Activated T-helper 9 cell treated with anti-CD3 and anti-CD28 coated beads, Interleukin-2, amount 50 U/mL, for 16 hours (primary cell): ENCODE results near the gene ADAM21.
"Not testable (repeated sequence)": the region's sequence is repeated elsewhere in the genome, so short reads cannot be mapped to it uniquely, and the experiment has no call there.

ENCODE experiments used
- DNase-seq: peaks from one replicate; pipeline ENCODE4 v3.0.0-alpha.2; 2020; ENCODE audit warnings: low read depth

The ADAM21 gene

DNA sequence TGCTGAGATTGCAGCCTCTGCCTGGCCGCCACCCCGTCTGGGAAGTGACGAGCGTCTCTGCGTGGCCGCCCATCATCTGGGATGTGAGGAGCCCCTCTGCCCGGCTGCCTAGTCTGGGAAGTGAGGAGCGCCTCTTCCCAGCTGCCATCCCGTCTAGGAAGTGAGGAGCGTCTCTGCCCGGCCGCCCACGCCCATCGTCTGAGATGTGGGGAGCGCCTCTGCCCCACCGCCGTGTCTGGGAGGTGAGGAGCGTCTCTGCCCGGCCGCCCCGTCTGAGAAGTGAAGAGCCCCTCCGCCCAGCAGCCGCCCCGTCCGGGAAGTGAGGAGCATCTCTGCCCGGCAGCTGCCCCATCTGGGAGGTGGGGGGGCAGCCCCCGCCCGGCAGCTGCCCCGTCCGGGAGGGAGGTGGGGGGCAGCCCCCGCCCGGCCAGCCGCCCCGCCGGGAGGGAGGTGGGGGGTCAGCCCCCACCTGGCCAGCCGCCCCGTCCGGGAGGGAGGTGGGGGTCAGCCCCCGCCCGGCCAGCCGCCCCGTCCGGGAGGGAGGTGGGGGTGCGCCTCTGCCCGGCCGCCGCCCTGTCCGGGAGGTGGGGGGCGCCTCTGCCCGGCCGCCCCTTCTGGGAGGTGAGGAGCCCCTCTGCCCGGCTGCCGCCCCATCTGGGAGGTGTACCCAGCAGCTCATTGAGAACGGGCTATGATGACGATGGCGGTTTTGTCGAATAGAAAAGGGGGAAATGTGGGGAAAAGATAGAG is 25.6 kb downstream of the ADAM21 start:
- DNase-seq = not testable (repeated sequence)

DNA sequence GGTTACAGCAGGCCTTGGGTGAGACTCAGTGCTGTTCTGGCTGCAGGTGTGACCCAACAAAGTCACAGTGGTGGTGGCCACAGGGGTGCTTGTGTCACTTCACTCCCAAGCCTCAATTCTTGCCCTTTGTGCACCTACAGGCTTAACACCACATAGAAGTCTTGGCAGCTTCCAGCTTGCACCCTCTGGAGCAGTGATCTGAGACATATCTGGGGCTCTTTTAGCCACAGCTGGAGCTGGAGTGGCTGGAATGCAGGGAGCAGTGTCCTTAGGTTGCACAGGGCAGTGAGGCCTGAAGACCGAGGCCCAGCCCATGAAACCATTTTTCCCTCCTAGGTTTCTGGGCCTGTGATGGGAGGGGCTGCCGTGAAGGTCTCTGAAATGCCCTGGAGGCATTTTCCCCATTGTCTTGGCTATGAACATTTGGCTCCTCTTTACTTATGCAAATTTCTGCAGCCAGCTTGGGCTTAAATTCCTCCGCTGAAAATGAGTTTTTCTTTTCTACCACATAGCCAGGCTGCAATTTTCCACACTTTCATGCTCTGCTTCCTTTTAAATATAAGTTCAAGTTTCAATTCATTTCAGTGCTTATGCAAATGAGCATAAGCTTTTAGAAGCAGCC is 37.7 kb downstream of the ADAM21 start:
- no peak for DNase-seq

DNA sequence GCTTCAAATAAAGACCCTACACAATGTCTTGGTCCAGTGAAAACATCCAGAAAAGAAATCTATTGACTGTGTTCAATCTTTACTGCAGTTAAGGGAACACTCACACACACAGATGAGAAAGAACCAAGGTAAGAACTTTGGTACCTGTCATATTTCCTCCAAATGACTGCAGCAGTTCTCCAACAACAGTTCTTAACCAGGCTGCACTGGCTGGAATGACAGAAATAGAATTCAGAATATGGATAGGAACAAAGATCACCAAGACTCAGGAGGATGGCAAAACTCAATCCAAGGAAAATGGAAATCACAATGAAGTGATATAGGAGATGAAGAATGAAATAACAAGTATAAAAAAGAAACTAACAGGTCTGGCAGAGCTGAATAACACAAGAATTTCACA is 46.2 kb downstream of the ADAM21 start:
- DNase-seq = no peak
